HL-60 (cell line): ENCODE results near the gene TOMM22.

Experiments
- DNase-seq, 2 experiments: peaks; one replicate each; pipeline ENCODE4 v3.0.0-alpha.2; 2010 to 2020; ENCODE audit warnings: low read depth in 1 of 2, low spot score in 1 of 2
- H3K27ac ChIP-seq: fragments of 250-450 bp; sonication (Bioruptor Pico); replicated peaks from 2 replicates; pipeline ENCODE4 v1.5.1; 2020; ENCODE audit warnings: mild to moderate bottlenecking, moderate library complexity
- H3K27me3 ChIP-seq: fragments of 250-450 bp; sonication (Bioruptor Pico); 2 replicates; pipeline ENCODE4 v1.5.1; 2021; ENCODE audit warnings: mild to moderate bottlenecking, moderate library complexity; ENCODE audit not compliant: insufficient read depth, poor library complexity, severe bottlenecking
- H3K4me3 ChIP-seq: replicated peaks from 2 replicates; pipeline ENCODE4 v1.5.1; 2011; ENCODE audit warnings: mild to moderate bottlenecking, control low read depth, low read length; ENCODE audit not compliant: insufficient read depth
- CTCF ChIP-seq: IDR thresholded peaks from one replicate; pipeline ENCODE4 v1.5.1; 2011; ENCODE audit warnings: low read length, control low read depth, inconsistent platforms; ENCODE audit not compliant: insufficient read depth
- GABPA ChIP-seq: IDR thresholded peaks from 2 replicates; pipeline ENCODE4 v1.6.1; 2012; ENCODE audit warnings: low read depth
- POLR2AphosphoS5 ChIP-seq: IDR thresholded peaks from 2 replicates; pipeline ENCODE4 v1.6.1; 2012; ENCODE audit warnings: low read depth
- REST ChIP-seq: IDR thresholded peaks from 2 replicates; pipeline ENCODE4 v1.6.1; 2012; ENCODE audit warnings: low read depth; ENCODE audit not compliant: insufficient replicate concordance
- SPI1 ChIP-seq: IDR thresholded peaks from 2 replicates; pipeline ENCODE4 v1.6.1; 2012; ENCODE audit warnings: low read depth, mild to moderate bottlenecking, borderline replicate concordance

Gene TOMM22

GRCh38 chr22:38733329-38733723 lies 51.6 kb downstream of the TOMM22 start:
- Histone ChIP-seq H3K27ac (no peak overlapping the region), H3K27me3 (no peaks in the 10 kb centered on the region), H3K4me3 (no peak overlapping the region)
- DNase-seq = peak in 1 of 2 experiments; percentile 31
- TF ChIP-seq REST (no peak), CTCF (peak; percentile 64), POLR2AphosphoS5 (peak; percentile 58; the same call in 1 of the 2 replicates)

- Histone ChIP-seq H3K4me3 (no peak overlapping the region), H3K27ac (no peak overlapping the region), H3K27me3 (no peaks in the 10 kb centered on the region)
- TF ChIP-seq POLR2AphosphoS5 = 0 out of 2 replicates have a peak, but pooled peaks have one; percentile 7
- no peak for TF ChIP-seq REST
- TF ChIP-seq CTCF = no peak
- no peak for TF ChIP-seq GABPA
- no peak for TF ChIP-seq SPI1
- DNase-seq = no peak
Observed at GRCh38 chr22:38733724-38734381, 52.1 kb downstream of the TOMM22 start.

GRCh38 chr22:38734421-38735100 lies 52.8 kb downstream of the TOMM22 start:
- TF ChIP-seq POLR2AphosphoS5 (no peak), REST (no peak), SPI1 (no peak), GABPA (no peak), CTCF (no peak)
- Histone ChIP-seq H3K27me3 (no peaks in the 10 kb centered on the region), H3K27ac (no peak overlapping the region), H3K4me3 (no peak overlapping the region)
- DNase-seq = no peak
